ENCODE results near the gene SETD4. TPM values are rescaled to one million over a fixed set of nuclear protein-coding genes. Genes with fewer than 3 reads are reported as not detected.
A peak's percentile ranks its signal among the peaks of the same experiment; 100 is the strongest.

Gene SETD4
- total and polyA plus RNA-seq, 2 of the 8 experiments (the other 6 are each of a cell fraction or from before 2014, with no cell fraction given): 20.1 to 46.6 TPM

DNA sequence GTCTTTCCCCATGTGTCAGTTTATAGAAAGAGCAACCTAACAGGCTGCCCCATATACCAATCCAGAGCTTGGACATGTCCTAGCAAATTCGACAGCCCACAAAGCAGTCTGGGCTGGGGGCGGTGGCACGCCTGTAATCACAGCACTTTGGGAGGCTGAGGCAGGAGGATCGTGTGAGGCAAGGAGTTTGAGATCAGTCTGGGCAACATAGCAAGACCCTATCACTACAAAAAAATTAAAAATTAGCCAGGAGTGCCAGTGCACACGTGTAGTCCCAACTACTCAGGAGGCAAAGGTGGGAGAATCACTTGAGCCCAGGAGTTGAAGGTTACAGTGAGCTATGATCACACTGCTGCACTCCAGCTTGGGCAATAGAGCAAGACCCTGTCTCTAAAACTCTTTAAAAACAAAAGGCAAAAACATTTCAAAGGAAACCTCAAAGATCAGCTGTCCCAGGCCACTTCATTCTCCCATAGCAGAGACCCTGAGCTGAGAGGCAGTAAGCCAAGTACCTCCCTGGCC lies 54.4 kb downstream of the SETD4 start:
- Histone ChIP-seq H3K27ac (ENCODE audit: low read depth, low read length) (no peak overlapping the region), H3K18ac (ENCODE audit: extremely low read depth, low read length) (no peak overlapping the region), H2AFZ (ENCODE audit: low read length) (peak overlapping the region; percentile 84; the same call in 1 of the 2 replicates), H3K4me2 (ENCODE audit: insufficient read depth in 1 of 2, low read depth in 2 of 2, low read length in 2 of 2) (no peak overlapping the region), H2AK5ac (ENCODE audit: low read depth, low read length) (no peak overlapping the region), H3K56ac (replicated peaks; ENCODE audit: insufficient read length, low read depth, low read length) (no peak overlapping the region), H2BK5ac (ENCODE audit: low read depth, low read length) (no peak overlapping the region), H3K27me3 (replicated peaks in 1 of 4; ENCODE audit: control insufficient read depth in 3 of 4, extremely low read depth in 1 of 4, insufficient read depth in 3 of 4, low read length in 3 of 4) (no peaks in the 10 kb centered on the region), H3K79me2 (ENCODE audit: control insufficient read depth in 1 of 2, insufficient read depth in 2 of 2, low read length in 2 of 2) (no peaks in the 10 kb centered on the region), H4K8ac (ENCODE audit: extremely low read depth, insufficient read depth, low read length) (peak overlapping the region; percentile 1; the same call in 1 of the 2 replicates), H3K9me3 (ENCODE audit: insufficient read depth in 2 of 2, low read depth in 1 of 2, low read length in 1 of 2) (peaks cover 2 to 5% of the 10 kb centered on the region in 2 experiments; a peak in 1 of 4 replicates), H3K14ac (ENCODE audit: insufficient read length) (no peak overlapping the region), H3K79me1 (ENCODE audit: low read depth, low read length) (no peaks in the 10 kb centered on the region; the same call in 1 of the 2 replicates), H3K4me1 (replicated peaks in 1 of 4; ENCODE audit: control insufficient read depth in 3 of 4, insufficient read depth in 4 of 4, low read length in 3 of 4) (no peaks in the 10 kb centered on the region), H3K4me3 (ENCODE audit: extremely low read depth in 1 of 4, insufficient read depth in 2 of 4, low read depth in 3 of 4, low read length in 4 of 4) (no peak overlapping the region), H2BK15ac (ENCODE audit: low read length) (no peak overlapping the region; the same call in 1 of the 2 replicates), H3K23ac (ENCODE audit: insufficient read length) (no peak overlapping the region), H4K5ac (ENCODE audit: insufficient read length, low read depth, low read length) (no peak overlapping the region), H2BK120ac (replicated peaks; ENCODE audit: low read depth, low read length) (no peak overlapping the region), H4K20me1 (replicated peaks in 1 of 2; ENCODE audit: control insufficient read depth in 1 of 2, insufficient read depth in 2 of 2, low read length in 2 of 2) (no peaks in the 10 kb centered on the region), H3K4ac (replicated peaks; ENCODE audit: insufficient read length, low read depth, low read length) (no peak overlapping the region), H3K36me3 (ENCODE audit: control insufficient read depth in 2 of 4, insufficient read depth in 4 of 4, low read length in 3 of 4) (no peaks in the 10 kb centered on the region), H2BK12ac (ENCODE audit: low read depth, low read length) (no peak overlapping the region), H3K23me2 (ENCODE audit: low read depth, low read length) (no peaks in the 10 kb centered on the region), H3K9ac (replicated peaks in 1 of 4; ENCODE audit: extremely low read depth in 1 of 4, low read depth in 3 of 4, low read length in 3 of 4) (no peak overlapping the region), H2BK20ac (ENCODE audit: low read length) (no peak overlapping the region), H4K91ac (replicated peaks; ENCODE audit: insufficient read length, low read length) (no peak overlapping the region)
- CTCF ChIA-PET (ENCODE audit: partially characterized antibody): interaction anchor here (0.7 to 2.2 kb wide), 4 partner anchors 9 to 112 kb away, joined by 3 to 9 read pairs (median 4); no protein-coding TSS in a partner anchor
- 94% methylated on average over 5 of the region's 5 CpGs; no CpG with 5 or more reads in 1 of the 2 experiments for WGBS, 2 experiments (ENCODE audit: extremely low coverage in 1 of 2, insufficient coverage in 1 of 2, insufficient read length in 1 of 2, insufficient replicate concordance in 2 of 2, low coverage in 1 of 2, low lambda C conversion rate in 2 of 2, missing lambda C conversion rate in 1 of 2)
- POLR2A ChIA-PET (ENCODE audit: partially characterized antibody): interaction anchor here (1.1 kb wide), 1 partner anchor 68 kb away, joined by 3 read pairs; no protein-coding TSS in a partner anchor
- TF ChIP-seq RFX5 (IDR thresholded peaks at IDR 0.05; ENCODE audit: borderline replicate concordance, low read depth, low read length): no peak
- TF ChIP-seq EGR1 (IDR thresholded peaks at IDR 0.05; ENCODE audit: borderline replicate concordance, low read depth, low read length): no peak
- no peak for TF ChIP-seq SP2 (IDR thresholded peaks at IDR 0.05; ENCODE audit: low read length)
- no peak for TF ChIP-seq PHF8 (conservative IDR thresholded peaks at IDR 0.05; ENCODE audit: low read depth, low read length)
- no peak for TF ChIP-seq EP300 (IDR thresholded peaks at IDR 0.05; ENCODE audit: borderline replicate concordance in 1 of 2, low read depth in 2 of 2, low read length in 2 of 2)
- TF ChIP-seq GABPA (IDR thresholded peaks at IDR 0.05; ENCODE audit: borderline replicate concordance, insufficient read depth, low read length): no peak
- TF ChIP-seq, protein P1, sequence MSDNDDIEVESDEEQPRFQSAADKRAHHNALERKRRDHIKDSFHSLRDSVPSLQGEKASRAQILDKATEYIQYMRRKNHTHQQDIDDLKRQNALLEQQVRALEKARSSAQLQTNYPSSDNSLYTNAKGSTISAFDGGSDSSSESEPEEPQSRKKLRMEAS (IDR thresholded peaks at IDR 0.05): no peak
- FAIRE-seq (no peak), DNase-seq (ENCODE audit: low read depth in 1 of 2, low spot score in 2 of 2) (no peak)
